ENCODE data around the gene UBAC2. TPM values are rescaled to one million over a fixed set of nuclear protein-coding genes. Genes with fewer than 3 reads are reported as not detected.

UBAC2 gene
- total and polyA plus RNA-seq, 2 of the 8 experiments (the other 6 are each of a cell fraction or from before 2014, with no cell fraction given): 75.9 to 76.9 TPM

DNA sequence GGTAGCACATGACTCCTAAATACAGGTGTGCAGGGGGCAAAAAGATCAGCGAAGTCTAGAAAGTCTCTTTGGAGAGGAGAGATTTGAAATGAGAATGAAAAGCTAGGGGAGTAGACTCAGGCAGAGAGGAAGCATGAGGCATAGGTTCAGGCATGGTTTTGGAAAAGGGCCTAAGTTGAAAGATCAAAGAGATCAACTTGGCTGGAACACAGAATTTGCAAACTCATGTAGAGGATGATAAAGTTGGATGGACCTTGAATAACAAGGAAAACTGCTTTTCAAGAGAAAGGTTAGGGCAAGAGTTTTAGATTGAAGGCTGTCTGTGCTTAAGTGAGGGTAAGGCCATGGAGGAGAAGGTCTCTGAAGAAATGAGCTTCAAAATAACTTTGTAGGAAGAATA, 47.4 kb upstream of the UBAC2 start:
- H4K8ac ChIP-seq (ENCODE audit: extremely low read depth, insufficient read depth, low read length): no peak overlapping the region
- no peak overlapping the region for H2BK120ac ChIP-seq (replicated peaks; ENCODE audit: low read depth, low read length)
- no peak overlapping the region for H2BK20ac ChIP-seq (ENCODE audit: low read length)
- no peaks in the 10 kb centered on the region for H3K9me3 ChIP-seq (ENCODE audit: insufficient read depth in 2 of 2, low read depth in 1 of 2, low read length in 1 of 2)
- POLR2A ChIA-PET (ENCODE audit: partially characterized antibody): interaction anchor here (0.6 kb wide), 1 partner anchor 34 kb away, joined by 3 read pairs; no protein-coding TSS in a partner anchor
- TF ChIP-seq EP300 (IDR thresholded peaks at IDR 0.05; ENCODE audit: borderline replicate concordance in 1 of 2, low read depth in 2 of 2, low read length in 2 of 2) (no peak), CHD2 (IDR thresholded peaks at IDR 0.05; ENCODE audit: low read length) (no peak), CHD1 (IDR thresholded peaks at IDR 0.05; ENCODE audit: low read depth, low read length) (no peak)
- H3K79me1 ChIP-seq (ENCODE audit: low read depth, low read length): no peaks in the 10 kb centered on the region
- H3K27ac ChIP-seq (ENCODE audit: low read depth, low read length): no peak overlapping the region
- H3K18ac ChIP-seq (ENCODE audit: extremely low read depth, low read length): no peak overlapping the region
- no peak overlapping the region for H3K4me3 ChIP-seq (ENCODE audit: extremely low read depth in 1 of 4, insufficient read depth in 2 of 4, low read depth in 3 of 4, low read length in 4 of 4)
- CTCF ChIA-PET (ENCODE audit: partially characterized antibody): interaction anchor here (0.6 to 1.2 kb wide), 3 partner anchors 9 to 227 kb away, joined by 3 read pairs; no protein-coding TSS in a partner anchor
- no peak overlapping the region for H4K91ac ChIP-seq (replicated peaks; ENCODE audit: insufficient read length, low read length)
- H3K14ac ChIP-seq (ENCODE audit: insufficient read length): no peak overlapping the region
- H2BK15ac ChIP-seq (ENCODE audit: low read length): no peak overlapping the region
- H2AK5ac ChIP-seq (ENCODE audit: low read depth, low read length): no peak overlapping the region
- H2BK12ac ChIP-seq (ENCODE audit: low read depth, low read length): no peak overlapping the region
- H3K9ac ChIP-seq (replicated peaks in 1 of 4; ENCODE audit: extremely low read depth in 1 of 4, low read depth in 3 of 4, low read length in 3 of 4): no peak overlapping the region
- DNase-seq (ENCODE audit: low read depth in 1 of 2, low spot score in 2 of 2) (no peak), FAIRE-seq (no peak)
- no peaks in the 10 kb centered on the region for H4K20me1 ChIP-seq (replicated peaks in 1 of 2; ENCODE audit: control insufficient read depth in 1 of 2, insufficient read depth in 2 of 2, low read length in 2 of 2)
- H3K4ac ChIP-seq (replicated peaks; ENCODE audit: insufficient read length, low read depth, low read length): no peak overlapping the region
- no peak overlapping the region for H3K4me2 ChIP-seq (ENCODE audit: insufficient read depth in 1 of 2, low read depth in 2 of 2, low read length in 2 of 2)
- H2BK5ac ChIP-seq (ENCODE audit: low read depth, low read length): no peak overlapping the region
- H3K56ac ChIP-seq (replicated peaks; ENCODE audit: insufficient read length, low read depth, low read length): no peak overlapping the region
- H4K5ac ChIP-seq (ENCODE audit: insufficient read length, low read depth, low read length): no peak overlapping the region
- H3K23me2 ChIP-seq (ENCODE audit: low read depth, low read length): no peaks in the 10 kb centered on the region
- H3K4me1 ChIP-seq (replicated peaks in 1 of 4; ENCODE audit: control insufficient read depth in 3 of 4, insufficient read depth in 4 of 4, low read length in 3 of 4): no peaks in the 10 kb centered on the region
- no peaks in the 10 kb centered on the region for H3K79me2 ChIP-seq (ENCODE audit: control insufficient read depth in 1 of 2, insufficient read depth in 2 of 2, low read length in 2 of 2)
- no peak overlapping the region for H3K23ac ChIP-seq (ENCODE audit: insufficient read length)
- no peak overlapping the region for H2AFZ ChIP-seq (ENCODE audit: low read length)
- H3K27me3 ChIP-seq (replicated peaks in 1 of 4; ENCODE audit: control insufficient read depth in 3 of 4, extremely low read depth in 1 of 4, insufficient read depth in 3 of 4, low read length in 3 of 4): no peaks in the 10 kb centered on the region
- 82% methylated on average over 1 of the region's 1 CpG; no CpG with 5 or more reads in 1 of the 2 experiments for WGBS, 2 experiments (ENCODE audit: extremely low coverage in 1 of 2, insufficient coverage in 1 of 2, insufficient read length in 1 of 2, insufficient replicate concordance in 2 of 2, low coverage in 1 of 2, low lambda C conversion rate in 2 of 2, missing lambda C conversion rate in 1 of 2)
- H3K36me3 ChIP-seq (ENCODE audit: control insufficient read depth in 2 of 4, insufficient read depth in 4 of 4, low read length in 3 of 4): no peaks in the 10 kb centered on the region
